ENCODE results near the gene MAD2L1BP. TPM values are rescaled to one million over a fixed set of nuclear protein-coding genes. Genes with fewer than 3 reads are reported as not detected.

Gene MAD2L1BP
- total RNA-seq, 1 experiment from 2014 or later = 25.7 TPM

- Histone ChIP-seq H3K36me3 (ENCODE audit: low read depth) (peaks cover 22% of the 10 kb centered on the region), H2AFZ (no peak overlapping the region), H3K4me3 (no peak overlapping the region), H3K9me3 (ENCODE audit: insufficient read depth, low read depth) (no peaks in the 10 kb centered on the region), H3K27me3 (ENCODE audit: insufficient read depth, low read depth) (no peaks in the 10 kb centered on the region), H3K9me2 (ENCODE audit: insufficient read depth) (no peaks in the 10 kb centered on the region), H3K27ac (no peak overlapping the region), H4K20me1 (ENCODE audit: insufficient read depth) (peaks cover 18% of the 10 kb centered on the region; the same call in 1 of the 2 replicates), H3K79me2 (ENCODE audit: low read depth) (peaks cover 49% of the 10 kb centered on the region), H3F3A (ENCODE audit: insufficient read depth, low read depth) (no peaks in the 10 kb centered on the region; the same call in 1 of the 2 replicates), H3K4me1 (replicated peaks; ENCODE audit: insufficient read depth) (peaks cover 9% of the 10 kb centered on the region), H3K4me2 (no peak overlapping the region)
- TF ChIP-seq CTCF (conservative IDR thresholded peaks at IDR 0.05) = no peak
- no peak for TF ChIP-seq EZH2 (IDR thresholded peaks at IDR 0.05; ENCODE audit: low read depth)
- ChIA-PET POLR2A (ENCODE audit: unreplicated experiment) (no interaction called here), CTCF (no interaction called here)
- BruUV-seq (replicated peaks) = no TSS peak
- intact Hi-C loops (cut with micrococcal nuclease; ENCODE audit: unreplicated experiment) = no loop called here
- DNase-seq = no peak
Measured at GRCh38 chr6:43681303-43681702, 45.7 kb downstream of the MAD2L1BP start.

- ChIA-PET POLR2A (ENCODE audit: unreplicated experiment) (no interaction called here), CTCF (no interaction called here)
- no peaks in the 10 kb centered on the region for H3K27me3 ChIP-seq (ENCODE audit: insufficient read depth, low read depth)
- no peak for TF ChIP-seq EZH2 (IDR thresholded peaks at IDR 0.05; ENCODE audit: low read depth)
- no peak for TF ChIP-seq CTCF (conservative IDR thresholded peaks at IDR 0.05)
- intact Hi-C loops (cut with micrococcal nuclease; ENCODE audit: unreplicated experiment) = no loop called here
- H3K4me3 ChIP-seq = no peak overlapping the region
- DNase-seq = no peak
- H3K27ac ChIP-seq = no peak overlapping the region
- no peaks in the 10 kb centered on the region for H3K9me3 ChIP-seq (ENCODE audit: insufficient read depth, low read depth)
- H3K4me1 ChIP-seq (replicated peaks; ENCODE audit: insufficient read depth) = peaks cover 14% of the 10 kb centered on the region
- H3K36me3 ChIP-seq (ENCODE audit: low read depth) = peaks cover 18% of the 10 kb centered on the region
- H4K20me1 ChIP-seq (ENCODE audit: insufficient read depth) = peaks cover 18% of the 10 kb centered on the region; the same call in 1 of the 2 replicates
- H3K4me2 ChIP-seq = no peak overlapping the region
- no peak overlapping the region for H2AFZ ChIP-seq
- no peaks in the 10 kb centered on the region for H3K9me2 ChIP-seq (ENCODE audit: insufficient read depth)
- BruUV-seq (replicated peaks) = no TSS peak
- H3K79me2 ChIP-seq (ENCODE audit: low read depth) = peaks cover 61% of the 10 kb centered on the region
- H3F3A ChIP-seq (ENCODE audit: insufficient read depth, low read depth) = peaks cover under 1% of the 10 kb centered on the region; the same call in 1 of the 2 replicates
Measured at GRCh38 chr6:43682724-43683429, 47.2 kb downstream of the MAD2L1BP start.

- intact Hi-C loops (cut with micrococcal nuclease; ENCODE audit: unreplicated experiment) = no loop called here
- ChIA-PET CTCF (no interaction called here), POLR2A (ENCODE audit: unreplicated experiment) (no interaction called here)
- Histone ChIP-seq H3K36me3 (ENCODE audit: low read depth) (peaks cover 18% of the 10 kb centered on the region), H2AFZ (no peak overlapping the region), H3K27ac (no peak overlapping the region), H3F3A (ENCODE audit: insufficient read depth, low read depth) (peaks cover 8% of the 10 kb centered on the region), H3K27me3 (ENCODE audit: insufficient read depth, low read depth) (no peaks in the 10 kb centered on the region), H4K20me1 (ENCODE audit: insufficient read depth) (peaks cover 18% of the 10 kb centered on the region; the same call in 1 of the 2 replicates), H3K4me3 (no peak overlapping the region), H3K4me1 (replicated peaks; ENCODE audit: insufficient read depth) (peaks cover 20% of the 10 kb centered on the region), H3K9me3 (ENCODE audit: insufficient read depth, low read depth) (no peaks in the 10 kb centered on the region), H3K4me2 (no peak overlapping the region), H3K79me2 (ENCODE audit: low read depth) (peaks cover 66% of the 10 kb centered on the region), H3K9me2 (ENCODE audit: insufficient read depth) (no peaks in the 10 kb centered on the region)
- no TSS peak for BruUV-seq (replicated peaks)
- DNase-seq = no peak
- no peak for TF ChIP-seq CTCF (conservative IDR thresholded peaks at IDR 0.05)
- no peak for TF ChIP-seq EZH2 (IDR thresholded peaks at IDR 0.05; ENCODE audit: low read depth)
Measured at GRCh38 chr6:43683708-43684455, 48.2 kb downstream of the MAD2L1BP start.

Data from PC-9 (cell line).